ENCODE measurements around the gene STK11IP. TPM values are rescaled to one million over a fixed set of nuclear protein-coding genes. Genes with fewer than 3 reads are reported as not detected.

The STK11IP gene
- total RNA-seq, 1 experiment from 2014 or later: 35.6 TPM

- no peaks in the 10 kb centered on the region for H3K36me3 ChIP-seq (ENCODE audit: insufficient read depth, low read length, poor library complexity, severe bottlenecking)
- ChIA-PET POLR2A (ENCODE audit: low non-redundant PET) (interaction anchor here (0.5 kb wide), 1 partner anchor 26 kb away, joined by 3 read pairs; no protein-coding TSS in a partner anchor), CTCF (interaction anchor here (0.6 to 1.1 kb wide), 2 partner anchors 9 to 20 kb away, joined by 3 to 6 read pairs; partner anchors contain the start of gene OBSL1)
- no peak overlapping the region for H3K27ac ChIP-seq (ENCODE audit: low read depth, low read length, poor library complexity, severe bottlenecking)
- BruUV-seq (replicated peaks): no TSS peak
- H3K27me3 ChIP-seq (replicated peaks; ENCODE audit: insufficient read depth, low read depth, low read length, poor library complexity): no peaks in the 10 kb centered on the region
- intact Hi-C loops (cut with micrococcal nuclease; ENCODE audit: unreplicated experiment): no loop called here
- no peak for TF ChIP-seq EZH2 (IDR thresholded peaks at IDR 0.05; ENCODE audit: borderline replicate concordance, low read depth, low read length, poor library complexity, severe bottlenecking)
- no peak for TF ChIP-seq CTCF (conservative IDR thresholded peaks at IDR 0.05; ENCODE audit: low read depth, low read length)
- no peaks in the 10 kb centered on the region for H3K4me1 ChIP-seq (ENCODE audit: insufficient read depth, low read length, poor library complexity, severe bottlenecking)
- no peak for DNase-seq (ENCODE audit: low spot score)
- H3K4me3 ChIP-seq (ENCODE audit: low read depth, low read length, poor library complexity, severe bottlenecking): peak overlapping the region; percentile 59
- H3K9me3 ChIP-seq (ENCODE audit: low read depth, low read length, poor library complexity, severe bottlenecking): no peaks in the 10 kb centered on the region
These were observed 45.9 kb upstream of the STK11IP start for GRCh38 chr2:219551441-219552381.

- Histone ChIP-seq H3K4me1 (ENCODE audit: insufficient read depth, low read length, poor library complexity, severe bottlenecking) (no peaks in the 10 kb centered on the region), H3K4me3 (ENCODE audit: low read depth, low read length, poor library complexity, severe bottlenecking) (peak overlapping the region; percentile 59), H3K36me3 (ENCODE audit: insufficient read depth, low read length, poor library complexity, severe bottlenecking) (no peaks in the 10 kb centered on the region), H3K9me3 (ENCODE audit: low read depth, low read length, poor library complexity, severe bottlenecking) (no peaks in the 10 kb centered on the region), H3K27me3 (replicated peaks; ENCODE audit: insufficient read depth, low read depth, low read length, poor library complexity) (no peaks in the 10 kb centered on the region), H3K27ac (ENCODE audit: low read depth, low read length, poor library complexity, severe bottlenecking) (peak overlapping the region; percentile 25)
- intact Hi-C loops (cut with micrococcal nuclease; ENCODE audit: unreplicated experiment): no loop called here
- TF ChIP-seq EZH2 (IDR thresholded peaks at IDR 0.05; ENCODE audit: borderline replicate concordance, low read depth, low read length, poor library complexity, severe bottlenecking): no peak
- TF ChIP-seq CTCF (conservative IDR thresholded peaks at IDR 0.05; ENCODE audit: low read depth, low read length): no peak
- peak; percentile 85 for DNase-seq (ENCODE audit: low spot score)
- CTCF ChIA-PET: interaction anchor here (1.1 kb wide), 1 partner anchor 19 kb away, joined by 3 read pairs; the partner anchor contains the start of gene OBSL1
- BruUV-seq (replicated peaks): no TSS peak
- POLR2A ChIA-PET (ENCODE audit: low non-redundant PET): interaction anchor here (0.5 kb wide), 1 partner anchor 27 kb away, joined by 3 read pairs; no protein-coding TSS in a partner anchor
These were observed 45.1 kb upstream of the STK11IP start for GRCh38 chr2:219552382-219553167.

GRCh38 chr2:219553168-219553417 is 44.6 kb upstream of the STK11IP start:
- no peak overlapping the region for H3K27ac ChIP-seq (ENCODE audit: low read depth, low read length, poor library complexity, severe bottlenecking)
- no peaks in the 10 kb centered on the region for H3K36me3 ChIP-seq (ENCODE audit: insufficient read depth, low read length, poor library complexity, severe bottlenecking)
- ChIA-PET POLR2A (ENCODE audit: low non-redundant PET) (no interaction called here), CTCF (interaction anchor here (1.1 kb wide), 1 partner anchor 18 kb away, joined by 3 read pairs; the partner anchor contains the start of gene OBSL1)
- BruUV-seq (replicated peaks): no TSS peak
- TF ChIP-seq EZH2 (IDR thresholded peaks at IDR 0.05; ENCODE audit: borderline replicate concordance, low read depth, low read length, poor library complexity, severe bottlenecking) (no peak), CTCF (conservative IDR thresholded peaks at IDR 0.05; ENCODE audit: low read depth, low read length) (no peak)
- H3K9me3 ChIP-seq (ENCODE audit: low read depth, low read length, poor library complexity, severe bottlenecking): no peaks in the 10 kb centered on the region
- no peak for DNase-seq (ENCODE audit: low spot score)
- peak overlapping the region; percentile 59 for H3K4me3 ChIP-seq (ENCODE audit: low read depth, low read length, poor library complexity, severe bottlenecking)
- intact Hi-C loops (cut with micrococcal nuclease; ENCODE audit: unreplicated experiment): no loop called here
- no peaks in the 10 kb centered on the region for H3K4me1 ChIP-seq (ENCODE audit: insufficient read depth, low read length, poor library complexity, severe bottlenecking)
- no peaks in the 10 kb centered on the region for H3K27me3 ChIP-seq (replicated peaks; ENCODE audit: insufficient read depth, low read depth, low read length, poor library complexity)
